ENCODE results near the gene JPH3. TPM values are rescaled to one million over a fixed set of nuclear protein-coding genes. Genes with fewer than 3 reads are reported as not detected.

JPH3 gene
- polyA plus RNA-seq, 1 experiment: 0.02 TPM

DNA sequence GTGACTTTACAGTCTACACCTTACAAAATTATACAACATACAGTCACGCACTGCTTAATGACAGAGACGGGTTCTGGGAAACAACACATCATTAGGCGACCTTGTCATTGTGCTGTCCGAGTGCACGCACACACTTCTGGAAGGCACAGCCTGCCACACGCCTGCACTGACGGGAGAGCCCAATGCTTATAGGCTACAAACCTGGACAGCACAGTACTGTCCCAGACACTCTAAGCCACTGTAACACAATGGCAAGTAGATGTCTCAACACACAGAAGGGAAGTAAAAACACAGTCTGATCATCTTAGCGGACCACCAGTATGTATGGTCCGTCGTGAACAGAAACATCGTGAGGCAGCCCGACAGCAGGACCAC, 133.7 kb downstream of the JPH3 start:
- H3K4me3 ChIP-seq (ENCODE audit: low read depth, low read length): no peak overlapping the region
- no peaks in the 10 kb centered on the region for H3K27me3 ChIP-seq (ENCODE audit: control insufficient read depth, insufficient read depth, low read length)
- no peak overlapping the region for H3K27ac ChIP-seq (ENCODE audit: low read depth, low read length)
- no peaks in the 10 kb centered on the region; the same call in 1 of the 2 replicates for H3K9me3 ChIP-seq (ENCODE audit: control insufficient read depth, insufficient read depth, low read length)
- POLR2A ChIA-PET: no interaction called here
- TF ChIP-seq, protein P1, sequence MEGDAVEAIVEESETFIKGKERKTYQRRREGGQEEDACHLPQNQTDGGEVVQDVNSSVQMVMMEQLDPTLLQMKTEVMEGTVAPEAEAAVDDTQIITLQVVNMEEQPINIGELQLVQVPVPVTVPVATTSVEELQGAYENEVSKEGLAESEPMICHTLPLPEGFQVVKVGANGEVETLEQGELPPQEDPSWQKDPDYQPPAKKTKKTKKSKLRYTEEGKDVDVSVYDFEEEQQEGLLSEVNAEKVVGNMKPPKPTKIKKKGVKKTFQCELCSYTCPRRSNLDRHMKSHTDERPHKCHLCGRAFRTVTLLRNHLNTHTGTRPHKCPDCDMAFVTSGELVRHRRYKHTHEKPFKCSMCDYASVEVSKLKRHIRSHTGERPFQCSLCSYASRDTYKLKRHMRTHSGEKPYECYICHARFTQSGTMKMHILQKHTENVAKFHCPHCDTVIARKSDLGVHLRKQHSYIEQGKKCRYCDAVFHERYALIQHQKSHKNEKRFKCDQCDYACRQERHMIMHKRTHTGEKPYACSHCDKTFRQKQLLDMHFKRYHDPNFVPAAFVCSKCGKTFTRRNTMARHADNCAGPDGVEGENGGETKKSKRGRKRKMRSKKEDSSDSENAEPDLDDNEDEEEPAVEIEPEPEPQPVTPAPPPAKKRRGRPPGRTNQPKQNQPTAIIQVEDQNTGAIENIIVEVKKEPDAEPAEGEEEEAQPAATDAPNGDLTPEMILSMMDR (IDR thresholded peaks at IDR 0.05; ENCODE audit: low read depth, low read length): no peak
- no peak for DNase-seq (ENCODE audit: low read depth, low spot score)
- CTCF ChIA-PET: no interaction called here

DNA sequence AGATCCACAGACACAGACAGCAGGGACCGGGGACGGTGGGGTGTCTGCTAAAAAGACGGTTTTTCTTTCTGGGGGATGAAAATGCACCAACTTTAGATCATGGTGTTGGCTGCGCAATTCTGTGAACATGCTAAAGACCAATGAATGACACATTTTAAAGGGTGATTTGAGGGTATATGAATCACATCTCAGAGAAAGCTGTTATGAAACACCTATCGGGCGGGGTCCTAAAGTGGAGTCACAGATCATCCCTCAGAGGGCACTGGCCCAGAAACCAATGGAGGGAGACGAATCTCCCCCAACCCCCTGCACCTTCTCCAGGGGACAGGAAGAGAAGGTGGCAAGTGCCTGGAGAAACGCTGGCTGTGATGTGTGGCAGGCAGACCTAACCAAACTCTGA, 137.5 kb downstream of the JPH3 start:
- Histone ChIP-seq H3K9me3 (ENCODE audit: control insufficient read depth, insufficient read depth, low read length) (no peaks in the 10 kb centered on the region; the same call in 1 of the 2 replicates), H3K27me3 (ENCODE audit: control insufficient read depth, insufficient read depth, low read length) (no peaks in the 10 kb centered on the region), H3K4me3 (ENCODE audit: low read depth, low read length) (no peak overlapping the region), H3K27ac (ENCODE audit: low read depth, low read length) (no peak overlapping the region)
- TF ChIP-seq, protein P1 (IDR thresholded peaks at IDR 0.05; ENCODE audit: low read depth, low read length): no peak
- no peak for DNase-seq (ENCODE audit: low read depth, low spot score)
- POLR2A ChIA-PET: no interaction called here
- CTCF ChIA-PET: no interaction called here

DNA sequence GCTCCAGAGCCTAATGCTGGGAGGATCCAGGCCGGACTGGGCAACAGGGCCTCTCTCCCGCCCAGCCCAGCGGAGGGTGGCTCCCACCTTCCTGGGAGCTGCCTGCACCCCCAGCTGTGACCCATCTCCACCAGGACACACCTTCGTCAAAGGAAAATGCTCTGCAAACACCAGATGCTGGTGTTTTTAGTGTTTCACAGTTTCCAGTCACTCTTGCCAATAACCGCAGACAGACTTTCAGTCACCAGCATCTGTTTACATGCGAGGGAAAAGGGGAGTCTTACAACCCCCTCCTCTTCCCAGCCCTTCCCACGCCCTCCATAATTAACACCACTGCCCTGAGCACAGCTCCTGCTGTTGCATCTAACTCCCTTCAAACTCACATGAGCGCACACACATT, 138.1 kb downstream of the JPH3 start:
- DNase-seq (ENCODE audit: low read depth, low spot score): no peak
- no peak overlapping the region for H3K27ac ChIP-seq (ENCODE audit: low read depth, low read length)
- POLR2A ChIA-PET: no interaction called here

DNA sequence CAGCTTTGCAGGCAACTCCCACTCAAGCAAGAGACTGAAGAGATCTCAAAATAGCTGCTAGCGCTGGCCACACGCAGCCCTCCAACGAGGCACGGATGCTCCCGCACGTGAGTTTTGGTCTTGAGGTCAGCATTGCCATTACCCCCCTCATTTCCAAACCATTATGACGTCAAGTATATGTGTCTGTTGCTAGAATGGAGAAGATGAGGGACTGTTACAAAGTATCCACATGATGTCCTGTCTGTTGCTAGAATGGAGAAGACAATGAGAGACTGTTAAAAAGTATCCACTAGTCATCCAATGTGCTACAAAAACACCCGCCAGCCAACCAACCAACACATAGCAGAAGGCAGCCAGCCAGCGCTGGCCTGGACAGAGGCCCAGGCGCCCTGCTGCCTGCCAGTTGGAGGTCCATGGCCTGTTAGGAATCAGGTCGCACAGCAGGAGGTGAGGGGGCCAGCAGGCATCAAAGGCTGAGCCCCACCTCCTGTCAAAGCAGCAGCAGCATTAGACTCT, 138.7 kb downstream of the JPH3 start:
- no peak for DNase-seq (ENCODE audit: low read depth, low spot score)
- ChIA-PET POLR2A (no interaction called here), CTCF (no interaction called here)
- H3K27me3 ChIP-seq (ENCODE audit: control insufficient read depth, insufficient read depth, low read length): no peaks in the 10 kb centered on the region
- H3K27ac ChIP-seq (ENCODE audit: low read depth, low read length): no peak overlapping the region
- H3K4me3 ChIP-seq (ENCODE audit: low read depth, low read length): no peak overlapping the region
- no peaks in the 10 kb centered on the region; the same call in 1 of the 2 replicates for H3K9me3 ChIP-seq (ENCODE audit: control insufficient read depth, insufficient read depth, low read length)
- TF ChIP-seq, protein P1 (IDR thresholded peaks at IDR 0.05; ENCODE audit: low read depth, low read length): no peak

More for the DNA sequence above, 138.1 kb downstream of the JPH3 start:
- CTCF ChIA-PET: no interaction called here
- TF ChIP-seq, protein P1 (IDR thresholded peaks at IDR 0.05; ENCODE audit: low read depth, low read length): no peak
- H3K27me3 ChIP-seq (ENCODE audit: control insufficient read depth, insufficient read depth, low read length): no peaks in the 10 kb centered on the region
- H3K4me3 ChIP-seq (ENCODE audit: low read depth, low read length): no peak overlapping the region
- no peaks in the 10 kb centered on the region; the same call in 1 of the 2 replicates for H3K9me3 ChIP-seq (ENCODE audit: control insufficient read depth, insufficient read depth, low read length)

DNA sequence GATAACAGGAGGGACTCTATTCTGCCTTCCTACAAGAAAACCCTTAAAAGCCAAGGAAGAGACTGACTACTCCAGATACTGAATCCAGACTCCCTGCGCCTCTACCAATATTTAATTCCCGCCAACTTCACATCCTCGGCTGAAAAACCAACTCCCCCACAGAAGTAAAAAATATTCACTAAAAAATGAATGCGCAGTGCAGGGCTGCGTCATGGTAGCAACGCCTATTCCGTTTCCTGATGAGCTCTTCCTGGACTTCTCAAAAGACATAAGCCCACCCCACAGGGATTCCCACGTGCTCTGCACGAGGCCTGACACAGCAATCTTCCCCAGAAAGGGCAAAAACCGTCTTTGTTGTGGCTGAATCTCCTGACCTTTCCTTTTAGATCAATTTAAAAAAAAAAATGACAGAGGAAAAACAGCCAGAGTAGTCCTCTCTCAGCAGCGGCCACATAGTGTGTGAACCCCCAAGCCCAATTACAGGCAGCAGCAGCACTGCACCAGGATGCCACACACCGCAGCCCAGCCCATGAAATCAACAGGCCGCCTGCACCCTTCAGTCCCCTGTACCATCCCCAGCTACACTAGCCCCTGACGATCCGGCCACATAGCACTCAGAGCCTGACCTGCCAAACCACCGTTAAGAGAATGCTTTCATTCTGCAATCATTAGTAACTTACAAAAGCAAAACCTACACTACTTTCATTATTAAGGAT, 139.6 kb downstream of the JPH3 start:
- POLR2A ChIA-PET: no interaction called here

More for the DNA sequence above, 139.6 kb downstream of the JPH3 start:
- H3K4me3 ChIP-seq (ENCODE audit: low read depth, low read length): no peak overlapping the region
- no peaks in the 10 kb centered on the region; the same call in 1 of the 2 replicates for H3K9me3 ChIP-seq (ENCODE audit: control insufficient read depth, insufficient read depth, low read length)
- TF ChIP-seq, protein P1 (IDR thresholded peaks at IDR 0.05; ENCODE audit: low read depth, low read length): no peak
- no peak for DNase-seq (ENCODE audit: low read depth, low spot score)
- CTCF ChIA-PET: no interaction called here
- H3K27me3 ChIP-seq (ENCODE audit: control insufficient read depth, insufficient read depth, low read length): no peaks in the 10 kb centered on the region
- H3K27ac ChIP-seq (ENCODE audit: low read depth, low read length): no peak overlapping the region
